Measurements from ENCODE around the gene PPFIA1. TPM values are rescaled to one million over a fixed set of nuclear protein-coding genes. Genes with fewer than 3 reads are reported as not detected.

Gene PPFIA1
- total and polyA plus RNA-seq, 9 donors, result 20.5 to 60.3 (median 37.8) TPM

DNA sequence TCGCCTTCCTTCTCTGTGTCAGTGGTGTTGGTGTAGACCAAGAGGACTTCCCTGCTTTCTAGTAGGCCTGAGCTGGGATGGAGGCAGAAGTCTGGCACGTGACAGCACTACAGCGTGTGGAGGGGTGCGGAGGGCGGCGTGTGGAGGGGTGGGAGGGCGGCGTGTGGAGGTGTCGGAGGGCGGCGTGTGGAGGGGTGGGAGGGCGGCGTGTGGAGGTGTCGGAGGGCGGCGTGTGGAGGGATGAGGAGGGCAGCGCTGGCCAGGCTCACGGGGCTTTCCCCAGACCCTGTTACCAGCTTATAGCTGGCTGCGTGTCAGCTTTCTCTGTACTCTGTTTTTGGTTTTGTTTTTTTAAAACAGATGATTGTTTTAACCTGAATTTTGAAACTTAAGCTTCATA is 82.1 kb downstream of the PPFIA1 start:
- peak in 2 of 5 donors; percentile 26 to 48 for DNase-seq
- no peaks in the 10 kb centered on the region for H3K27me3 ChIP-seq
- peaks cover 11% of the 10 kb centered on the region for H3K4me1 ChIP-seq (ENCODE audit: insufficient read depth)
- intact Hi-C loops (cut with DNase I), result no loop called here
- no peaks in the 10 kb centered on the region for H3K36me3 ChIP-seq
- TF ChIP-seq, protein P1, sequence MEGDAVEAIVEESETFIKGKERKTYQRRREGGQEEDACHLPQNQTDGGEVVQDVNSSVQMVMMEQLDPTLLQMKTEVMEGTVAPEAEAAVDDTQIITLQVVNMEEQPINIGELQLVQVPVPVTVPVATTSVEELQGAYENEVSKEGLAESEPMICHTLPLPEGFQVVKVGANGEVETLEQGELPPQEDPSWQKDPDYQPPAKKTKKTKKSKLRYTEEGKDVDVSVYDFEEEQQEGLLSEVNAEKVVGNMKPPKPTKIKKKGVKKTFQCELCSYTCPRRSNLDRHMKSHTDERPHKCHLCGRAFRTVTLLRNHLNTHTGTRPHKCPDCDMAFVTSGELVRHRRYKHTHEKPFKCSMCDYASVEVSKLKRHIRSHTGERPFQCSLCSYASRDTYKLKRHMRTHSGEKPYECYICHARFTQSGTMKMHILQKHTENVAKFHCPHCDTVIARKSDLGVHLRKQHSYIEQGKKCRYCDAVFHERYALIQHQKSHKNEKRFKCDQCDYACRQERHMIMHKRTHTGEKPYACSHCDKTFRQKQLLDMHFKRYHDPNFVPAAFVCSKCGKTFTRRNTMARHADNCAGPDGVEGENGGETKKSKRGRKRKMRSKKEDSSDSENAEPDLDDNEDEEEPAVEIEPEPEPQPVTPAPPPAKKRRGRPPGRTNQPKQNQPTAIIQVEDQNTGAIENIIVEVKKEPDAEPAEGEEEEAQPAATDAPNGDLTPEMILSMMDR (IDR thresholded peaks at IDR 0.05), result no peak
- TF ChIP-seq EP300 (IDR thresholded peaks at IDR 0.05), result no peak
- no peak for TF ChIP-seq POLR2A (IDR thresholded peaks at IDR 0.05)
- no peak overlapping the region for H3K4me3 ChIP-seq
- no peaks in the 10 kb centered on the region for H3K9me3 ChIP-seq
- 22 to 31% (median 29%) methylated on average over 19 of the region's 19 CpGs for WGBS, 3 donors
- no peak overlapping the region for H3K27ac ChIP-seq

DNA sequence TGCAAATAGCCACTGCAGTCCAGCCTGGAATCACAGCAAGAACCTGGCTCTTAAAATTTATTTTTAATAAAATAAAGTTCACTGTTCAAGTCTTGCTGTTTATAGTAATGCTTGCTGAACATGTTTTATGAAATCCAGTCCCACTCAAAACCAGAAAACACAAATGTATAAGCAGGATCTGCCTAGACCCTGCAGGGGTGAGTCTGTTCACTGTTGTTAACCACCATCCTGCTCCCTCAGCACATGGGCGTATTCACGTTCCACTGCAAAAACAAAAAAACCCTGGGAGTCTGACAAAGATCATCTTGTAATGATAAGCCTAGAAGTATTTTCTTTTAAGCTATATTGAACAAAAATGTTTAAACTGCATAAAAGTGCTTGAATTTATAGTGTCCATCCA is 82.8 kb downstream of the PPFIA1 start:
- WGBS, 3 donors, result 77 to 82% (median 77%) methylated on average over 2 of the region's 2 CpGs
- Histone ChIP-seq H3K36me3 (no peaks in the 10 kb centered on the region), H3K27me3 (no peaks in the 10 kb centered on the region), H3K4me1 (ENCODE audit: insufficient read depth) (peaks cover 11% of the 10 kb centered on the region), H3K9me3 (no peaks in the 10 kb centered on the region), H3K27ac (no peak overlapping the region), H3K4me3 (no peak overlapping the region)
- intact Hi-C loops (cut with DNase I), result no loop called here
- DNase-seq, result no peak
- TF ChIP-seq POLR2A (IDR thresholded peaks at IDR 0.05) (no peak), EP300 (IDR thresholded peaks at IDR 0.05) (no peak)
- TF ChIP-seq, protein P1 (IDR thresholded peaks at IDR 0.05), result no peak

DNA sequence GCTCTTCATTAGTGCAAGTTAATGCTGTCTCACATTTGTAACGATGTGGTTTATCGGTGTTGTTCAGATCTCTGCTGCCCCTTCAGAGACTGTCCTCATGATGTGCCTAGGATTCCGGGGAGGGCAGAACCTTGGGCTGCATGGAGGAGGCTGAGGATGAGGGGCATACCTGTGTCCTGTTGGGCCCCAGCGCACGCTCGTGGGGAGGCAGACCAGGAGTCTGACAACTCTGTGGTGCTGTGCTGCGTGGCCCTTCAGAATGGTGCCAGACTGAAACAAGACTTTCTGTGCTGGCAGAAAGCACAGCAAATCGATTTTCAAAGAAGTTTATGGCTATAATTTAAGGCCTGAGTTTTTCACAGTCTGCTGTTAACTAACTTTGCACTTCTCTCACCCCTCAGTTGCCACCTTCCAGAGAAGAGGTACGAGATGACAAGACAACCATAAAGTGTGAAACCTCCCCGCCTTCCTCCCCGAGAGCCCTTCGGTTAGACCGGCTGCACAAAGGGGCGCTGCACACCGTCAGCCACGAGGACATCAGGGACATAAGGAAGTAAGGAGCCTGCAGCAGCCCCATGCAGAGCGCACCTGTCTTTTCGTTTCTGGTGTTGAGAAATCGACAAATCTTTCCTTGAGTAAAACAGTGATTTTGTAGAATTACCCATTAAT is 83.5 kb downstream of the PPFIA1 start:
- H3K4me1 ChIP-seq (ENCODE audit: insufficient read depth), result peaks cover 11% of the 10 kb centered on the region
- TF ChIP-seq EP300 (IDR thresholded peaks at IDR 0.05), result no peak
- TF ChIP-seq POLR2A (IDR thresholded peaks at IDR 0.05), result no peak
- TF ChIP-seq, protein P1 (IDR thresholded peaks at IDR 0.05), result no peak
- intact Hi-C loops (cut with DNase I), result no loop called here
- WGBS, 3 donors, result 87 to 90% (median 89%) methylated on average over 19 of the region's 19 CpGs
- H3K27me3 ChIP-seq, result no peaks in the 10 kb centered on the region
- no peaks in the 10 kb centered on the region for H3K36me3 ChIP-seq
- no peak overlapping the region for H3K27ac ChIP-seq
- DNase-seq, result no peak
- no peaks in the 10 kb centered on the region for H3K9me3 ChIP-seq
- H3K4me3 ChIP-seq, result no peak overlapping the region

DNA sequence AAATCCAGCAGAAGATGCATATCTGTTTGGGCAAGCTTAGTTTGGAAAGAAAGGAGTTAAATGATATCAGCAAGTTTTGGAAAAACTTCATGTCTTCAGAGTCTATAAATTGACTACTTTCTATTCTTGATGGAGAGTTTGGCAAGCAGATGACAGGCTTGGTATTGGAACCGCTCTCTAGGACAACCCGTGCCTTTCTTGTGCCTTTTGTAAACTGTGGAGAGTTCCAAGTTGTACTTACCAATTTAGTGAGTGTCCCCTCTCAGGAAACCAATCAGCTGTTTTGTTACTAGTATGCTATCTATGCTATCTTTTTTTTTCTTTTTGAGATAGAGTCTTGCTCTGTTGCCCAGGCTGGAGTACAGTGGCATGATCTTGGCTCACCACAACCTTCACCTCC is 84.1 kb downstream of the PPFIA1 start:
- WGBS, 3 donors, result 85 to 92% (median 89%) methylated on average over 2 of the region's 2 CpGs
- Histone ChIP-seq H3K4me1 (ENCODE audit: insufficient read depth) (peaks cover 11% of the 10 kb centered on the region), H3K36me3 (no peaks in the 10 kb centered on the region), H3K27ac (no peak overlapping the region), H3K9me3 (no peaks in the 10 kb centered on the region), H3K4me3 (no peak overlapping the region), H3K27me3 (no peaks in the 10 kb centered on the region)
- no peak for DNase-seq
- TF ChIP-seq POLR2A (IDR thresholded peaks at IDR 0.05) (no peak), EP300 (IDR thresholded peaks at IDR 0.05) (no peak)
- TF ChIP-seq, protein P1 (IDR thresholded peaks at IDR 0.05), result no peak
- intact Hi-C loops (cut with DNase I), result no loop called here

Measured in ovary (tissue), 9 donors.